HG02885 (cell line): Measurements from ENCODE around the gene EFNB2.

Experiments
- ATAC-seq: cut with Tn5 transposase; IDR thresholded peaks from one replicate; pipeline ENCODE4 v1.9.1; 2021; ENCODE audit warnings: mild to moderate bottlenecking; ENCODE audit not compliant: unreplicated experiment, poor library complexity

EFNB2 gene

DNA sequence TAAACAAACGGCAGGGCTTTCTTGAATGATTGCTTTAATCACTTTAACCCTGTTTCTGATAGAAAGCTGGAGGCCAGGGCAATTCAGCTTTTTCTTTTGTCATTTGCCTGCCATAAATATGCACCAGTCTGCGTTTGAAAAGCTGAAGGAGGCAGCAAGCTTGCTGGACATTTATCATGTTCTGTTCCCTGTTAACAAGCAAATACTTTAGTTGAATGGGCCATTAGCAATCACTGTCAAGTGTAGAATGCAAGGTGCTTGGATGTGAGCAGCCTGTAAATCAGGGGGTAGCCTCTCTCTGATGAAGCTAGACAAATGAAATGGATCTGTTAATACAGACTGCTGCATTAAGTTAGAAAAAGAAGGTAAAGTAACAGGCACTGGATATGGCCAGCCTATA, 7.6 kb downstream of the EFNB2 start:
- no peak for ATAC-seq

GRCh38 chr13:106527445-106527801, 8.0 kb downstream of the EFNB2 start:
- no peak for ATAC-seq

DNA sequence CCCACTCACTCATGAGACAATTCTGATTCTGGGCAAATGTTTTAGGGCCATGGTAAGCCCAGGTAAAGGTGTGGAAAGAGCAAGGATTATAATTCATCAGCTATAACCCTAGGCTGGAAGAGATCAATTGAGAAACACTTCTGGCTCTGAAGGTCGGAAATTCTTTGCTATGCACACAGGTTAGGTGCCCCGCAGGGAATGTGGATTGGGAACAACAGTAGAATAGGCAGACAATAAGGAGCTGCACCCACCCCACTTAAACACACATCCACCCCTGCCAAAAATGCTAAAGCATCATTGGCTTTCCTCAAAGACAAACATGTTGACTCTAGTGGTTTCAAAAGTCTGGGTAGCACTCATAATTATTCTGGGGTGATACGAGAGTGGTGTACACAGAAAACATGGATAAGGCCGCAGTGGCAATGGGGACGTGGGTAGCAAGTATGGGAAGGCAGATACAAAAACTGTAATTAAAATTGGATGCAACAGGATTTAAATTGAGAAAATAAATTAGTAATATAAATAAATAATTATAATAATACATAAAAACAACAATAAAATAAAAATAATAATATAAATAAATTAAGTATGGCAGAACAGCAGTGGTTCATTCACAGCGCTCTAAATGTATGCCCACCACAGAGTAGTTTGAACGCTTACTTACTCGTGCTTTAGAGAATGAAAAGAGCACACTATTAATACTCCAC, 8.6 kb downstream of the EFNB2 start:
- ATAC-seq: no peak

DNA sequence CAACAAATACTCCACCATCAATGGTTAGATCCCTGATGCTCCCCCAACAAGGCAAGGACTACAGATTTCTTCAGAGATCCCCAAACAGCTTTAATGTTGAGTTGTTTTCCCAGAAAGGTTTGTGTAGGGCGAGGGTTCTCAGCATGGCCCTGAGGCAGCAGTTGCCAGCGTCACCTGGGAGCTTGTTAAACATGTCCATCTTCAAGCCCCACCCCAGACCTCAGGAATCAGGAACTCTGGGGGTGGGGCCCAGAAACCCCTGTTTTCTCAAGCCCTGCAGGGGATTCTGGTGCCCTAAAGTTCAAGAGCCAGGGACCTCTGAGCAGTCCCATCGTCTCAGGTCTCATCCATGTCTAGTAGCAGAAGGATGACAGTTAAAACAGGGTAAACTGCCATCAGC, 9.6 kb downstream of the EFNB2 start:
- ATAC-seq: no peak

DNA sequence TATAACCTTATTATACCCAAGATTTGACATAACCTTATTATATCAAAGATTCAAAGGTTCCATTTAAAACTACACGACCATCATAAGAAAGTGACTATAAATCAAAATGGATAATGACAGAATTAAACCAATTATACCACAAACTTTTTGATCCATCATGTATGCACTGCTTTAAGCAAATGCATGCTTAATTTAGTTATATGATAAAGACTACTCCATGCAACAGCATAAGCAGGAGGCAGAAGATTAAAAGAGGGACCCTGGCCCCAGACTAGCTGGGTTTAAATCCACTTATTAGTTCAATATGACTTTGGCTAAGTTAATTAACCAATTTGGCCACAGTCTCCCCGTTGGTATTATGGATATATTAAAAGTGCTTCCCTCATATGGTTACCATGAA, 11.4 kb downstream of the EFNB2 start:
- no peak for ATAC-seq

DNA sequence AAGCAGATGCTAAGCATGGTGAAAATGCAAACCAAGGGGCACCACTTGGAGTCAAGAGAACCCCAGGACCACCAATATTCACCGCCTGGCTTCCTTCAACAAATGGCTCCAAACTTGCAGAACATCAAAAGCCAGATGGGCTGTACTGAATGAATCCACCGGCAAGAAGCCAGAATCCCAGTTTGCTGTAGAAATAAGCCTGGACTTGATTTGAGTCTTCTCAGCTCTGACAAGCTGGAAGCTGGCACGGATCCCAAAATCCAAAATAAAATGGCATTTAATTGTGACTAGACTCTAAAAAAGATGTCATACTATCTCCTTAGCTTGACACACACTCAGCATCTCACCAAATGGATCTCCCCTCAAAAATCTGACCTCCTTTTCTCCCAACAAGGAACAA, 11.9 kb downstream of the EFNB2 start:
- no peak for ATAC-seq

- ATAC-seq: no peak
Observed at GRCh38 chr13:106522898-106523525, 12.4 kb downstream of the EFNB2 start.

DNA sequence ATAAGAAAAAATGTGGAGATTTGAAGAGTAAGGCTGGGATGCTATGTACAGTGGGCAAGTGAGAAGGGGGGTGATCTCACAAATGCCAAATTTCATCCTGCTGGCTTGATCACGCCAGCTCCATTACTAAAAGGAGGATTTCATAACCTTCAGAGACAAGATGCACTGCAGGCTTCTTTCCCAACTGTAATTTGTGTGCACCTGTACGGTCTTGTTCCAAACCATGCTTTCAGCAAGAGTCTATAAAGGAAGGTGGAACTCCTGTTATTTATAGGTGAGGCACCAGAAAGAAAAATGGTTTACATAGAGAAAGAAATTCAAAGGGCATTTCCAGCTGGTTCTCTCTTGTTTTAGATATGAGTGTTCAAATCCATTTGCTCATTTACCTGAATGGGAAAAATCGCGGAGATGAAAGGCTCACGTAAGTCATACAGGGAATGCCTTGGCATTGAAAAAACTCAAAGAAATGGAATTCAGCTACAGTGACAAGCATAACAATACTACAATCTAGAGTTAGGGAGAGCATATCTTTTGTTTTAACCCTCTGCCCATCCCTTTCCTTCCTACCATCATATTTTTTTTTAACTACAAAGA, 13.3 kb downstream of the EFNB2 start:
- ATAC-seq: no peak

DNA sequence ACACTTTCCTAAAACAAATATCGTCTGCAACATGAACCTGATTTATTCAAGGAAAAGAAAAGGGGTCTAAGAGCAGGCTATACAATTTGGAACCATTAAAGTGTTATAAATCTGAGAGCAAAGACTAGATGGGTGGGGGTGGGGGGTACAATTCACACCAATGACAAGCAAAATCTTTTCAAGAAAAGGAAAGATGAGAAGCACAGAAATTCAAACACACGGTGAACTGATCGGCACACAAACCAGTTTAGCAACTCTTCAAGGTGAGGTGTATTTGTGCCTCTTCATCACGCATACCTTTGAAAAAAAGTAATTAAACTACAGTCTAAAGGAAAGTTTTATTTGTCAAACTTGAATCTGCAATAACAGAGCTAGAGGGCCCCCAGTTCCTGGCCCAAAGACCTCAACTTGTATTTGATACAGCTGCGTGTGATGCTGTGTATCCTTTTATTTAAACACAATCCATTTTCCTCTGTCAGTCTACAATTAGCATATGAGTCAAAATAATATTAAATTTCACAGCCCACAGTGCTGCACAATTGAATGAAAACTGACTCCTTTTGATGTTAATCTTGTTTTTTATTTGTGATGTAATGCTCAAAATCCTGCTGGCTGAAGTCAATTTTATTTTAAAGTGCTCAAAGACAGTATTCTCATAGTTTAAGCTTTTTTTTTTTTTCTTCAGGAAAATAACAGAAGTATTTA, 14.2 kb downstream of the EFNB2 start:
- ATAC-seq: no peak

- no peak for ATAC-seq
Observed at GRCh38 chr13:106520251-106521054, 15.0 kb downstream of the EFNB2 start.

- ATAC-seq: no peak
Observed at GRCh38 chr13:106518512-106518911, 16.9 kb downstream of the EFNB2 start.

DNA sequence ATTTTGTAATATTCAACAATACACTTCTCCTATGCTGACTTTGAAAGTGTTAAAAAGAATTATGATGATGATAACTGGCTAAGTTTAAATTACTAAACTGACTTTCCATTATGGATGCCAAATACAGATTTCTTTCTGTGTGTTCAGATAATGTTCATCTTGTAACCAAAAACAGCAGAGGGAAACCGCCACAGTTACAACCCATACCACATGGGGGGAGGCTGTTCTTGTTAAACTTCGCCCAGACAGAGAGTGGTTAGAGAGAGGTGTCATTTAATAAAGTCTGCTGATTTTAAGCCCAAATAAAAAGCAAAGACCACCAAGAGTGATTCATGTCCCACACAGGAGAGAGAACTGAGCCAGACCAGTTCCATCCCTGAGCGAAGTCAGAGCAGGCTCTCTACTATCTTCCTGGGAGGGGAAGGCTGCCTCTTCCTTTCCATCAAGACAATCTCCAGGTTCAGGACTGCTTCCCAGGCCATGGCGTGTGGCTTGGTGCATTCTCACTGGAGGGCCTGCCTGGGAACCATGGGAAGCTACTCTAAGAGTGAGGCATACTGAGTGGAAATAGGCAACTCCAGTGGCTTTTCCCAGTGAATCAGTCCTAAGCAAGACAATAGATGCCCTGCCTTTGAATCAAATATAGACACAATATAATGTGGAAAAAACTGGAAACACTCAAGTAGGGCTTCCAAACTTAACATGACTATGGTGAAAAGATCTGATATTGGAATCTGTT, 18.2 kb downstream of the EFNB2 start:
- no peak for ATAC-seq

- ATAC-seq: no peak
Observed at GRCh38 chr13:106515635-106516254, 19.7 kb downstream of the EFNB2 start.

DNA sequence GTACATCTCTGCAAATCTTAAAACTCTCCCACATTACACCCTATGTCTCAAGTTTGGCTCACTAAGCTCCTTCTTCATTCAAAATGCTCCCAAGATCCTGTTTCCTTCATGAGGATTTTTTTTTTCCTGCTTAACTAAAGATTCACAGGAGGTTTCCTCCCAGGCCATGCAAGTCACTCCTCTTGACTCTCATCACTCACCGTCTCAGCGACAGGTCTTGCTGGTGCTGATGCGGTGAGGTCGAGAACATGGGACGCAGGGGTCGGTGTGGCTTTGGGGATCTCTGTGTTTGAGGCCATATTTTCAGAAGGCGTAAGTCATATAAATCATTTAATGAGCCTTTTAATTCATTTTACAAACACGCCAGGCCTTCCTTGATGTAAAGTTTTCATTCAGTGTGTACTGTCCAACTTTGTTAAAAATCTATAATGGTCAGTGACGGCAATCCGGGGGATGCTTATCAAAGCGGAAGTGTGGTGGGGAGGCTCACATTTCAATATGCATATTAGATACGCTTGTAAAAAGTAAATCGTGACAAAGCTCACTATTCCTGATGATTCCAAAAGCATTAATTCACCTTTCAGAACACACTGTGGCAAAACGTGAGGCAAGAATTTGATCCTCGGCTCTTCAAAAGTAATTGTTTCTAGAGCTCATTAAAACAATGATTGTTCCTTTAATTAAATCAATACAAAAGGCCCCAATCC, 20.4 kb downstream of the EFNB2 start:
- no peak for ATAC-seq

GRCh38 chr13:106513025-106513983, 22.2 kb downstream of the EFNB2 start:
- no peak for ATAC-seq

DNA sequence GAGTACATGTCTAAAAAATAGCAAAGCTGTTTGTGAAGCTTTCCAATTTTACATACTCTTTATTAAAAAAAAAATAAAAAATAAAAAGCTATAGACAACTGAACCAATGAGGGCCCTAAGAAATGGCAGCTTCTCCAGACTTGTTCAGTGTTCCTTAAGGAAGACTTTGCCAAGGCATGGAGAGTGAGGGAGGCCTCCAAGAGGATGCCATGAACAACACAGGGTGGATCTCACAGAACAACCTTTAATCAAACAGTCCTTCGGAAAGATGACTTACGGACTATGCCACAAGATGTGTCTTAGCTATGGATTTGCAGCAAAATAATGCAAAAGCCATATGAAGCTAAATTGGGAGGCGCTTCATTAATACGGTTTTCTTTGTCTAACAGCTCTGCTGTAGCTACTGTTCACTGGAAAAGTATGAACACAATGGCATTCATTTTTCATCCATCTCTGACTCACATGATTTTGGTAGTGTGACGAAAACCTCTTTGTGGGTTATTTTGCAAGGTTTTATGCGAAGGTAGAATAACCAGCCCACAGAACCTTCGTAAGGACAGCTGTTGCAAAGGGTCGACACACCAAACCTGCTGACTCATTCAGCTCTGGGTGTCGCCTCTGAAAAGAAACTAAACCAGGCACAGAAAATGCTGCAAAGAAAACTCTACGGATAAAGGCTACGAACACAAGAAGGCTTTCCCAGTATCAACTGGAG, 27.7 kb downstream of the EFNB2 start:
- ATAC-seq: peak; percentile 74

- ATAC-seq: no peak
Observed at GRCh38 chr13:106506286-106506685, 29.2 kb downstream of the EFNB2 start.
